Measurements from ENCODE around the gene GPANK1. TPM values are rescaled to one million over a fixed set of nuclear protein-coding genes. Genes with fewer than 3 reads are reported as not detected.

Gene GPANK1
- total and polyA plus RNA-seq, 2 of the 13 experiments (the other 11 are each of a cell fraction or from before 2014, with no cell fraction given) = 15.4 to 22.8 TPM

GRCh38 chr6:31621320-31621939 is 43.4 kb downstream of the GPANK1 start (continued):
- TF ChIP-seq ZNF646 (CRISPR knock-in tag; IDR thresholded peaks at IDR 0.05) (no peak), ZSCAN9 (CRISPR knock-in tag; IDR thresholded peaks at IDR 0.05; ENCODE audit: borderline replicate concordance) (no peak), PHF8 (CRISPR knock-in tag; IDR thresholded peaks at IDR 0.05) (no peak), ZNF33A (CRISPR knock-in tag; IDR thresholded peaks at IDR 0.05; ENCODE audit: borderline replicate concordance) (no peak), ZFP62 (CRISPR knock-in tag; IDR thresholded peaks at IDR 0.05) (0 out of 2 replicates have a peak, but pooled peaks have one; percentile 28), ATF7-NPFF (CRISPR knock-in tag; IDR thresholded peaks at IDR 0.05; ENCODE audit: low read depth) (no peak), ZNF205 (CRISPR knock-in tag; IDR thresholded peaks at IDR 0.05) (no peak), MXD3 (CRISPR knock-in tag; IDR thresholded peaks at IDR 0.05) (no peak), ZNF7 (CRISPR knock-in tag; IDR thresholded peaks at IDR 0.05) (no peak), NCOA5 (CRISPR knock-in tag; IDR thresholded peaks at IDR 0.05) (no peak), NFATC3 (CRISPR knock-in tag; IDR thresholded peaks at IDR 0.05) (no peak)

Measured in HepG2 (cell line).